Neural cell (in vitro differentiated cells): ENCODE measurements around the gene RENBP. TPM values are rescaled to one million over a fixed set of nuclear protein-coding genes. Genes with fewer than 3 reads are reported as not detected.

Source experiments
- H2AFZ ChIP-seq: fragments of 200-600, 300-800 bp; sonication (generic), shearing (Covaris generic); 2 replicates; pipeline ENCODE4 v1.6.0; 2014; ENCODE audit warnings: low read depth, mild to moderate bottlenecking, antibody characterized with exemption, low read length, moderate library complexity
- H3F3A ChIP-seq: fragments of 200-600 bp; shearing (Covaris generic); 2 replicates; pipeline ENCODE4 v1.6.1; 2016; ENCODE audit warnings: mild to moderate bottlenecking, moderate library complexity, mixed read lengths, antibody characterized with exemption, low read length; ENCODE audit not compliant: insufficient read depth, poor library complexity, severe bottlenecking
- H3K27ac ChIP-seq: fragments of 200-600, 300-800 bp; sonication (generic), shearing (Covaris generic); 2 replicates; pipeline ENCODE4 v1.5.1; 2014; ENCODE audit warnings: mild to moderate bottlenecking, low read length, moderate library complexity
- H3K27me3 ChIP-seq: fragments of 300-800, 200-600 bp; sonication (generic), shearing (Covaris generic); 2 replicates; pipeline ENCODE4 v1.6.0; 2014; ENCODE audit warnings: mild to moderate bottlenecking, low read depth, low read length, moderate library complexity; ENCODE audit not compliant: insufficient read depth
- H3K36me3 ChIP-seq: fragments of 300-800, 200-600 bp; sonication (generic), shearing (Covaris generic); 2 replicates; pipeline ENCODE4 v1.5.1; 2014; ENCODE audit warnings: mild to moderate bottlenecking, antibody characterized with exemption, low read length, moderate library complexity; ENCODE audit not compliant: insufficient read depth
- H3K4me2 ChIP-seq: fragments of 300-800, 200-600 bp; sonication (generic), shearing (Covaris generic); 2 replicates; pipeline ENCODE4 v1.6.0; 2014; ENCODE audit warnings: mild to moderate bottlenecking, low read length
- H3K4me3 ChIP-seq: fragments of 300-800, 200-600 bp; sonication (generic), shearing (Covaris generic); 2 replicates; pipeline ENCODE4 v1.5.1; 2014; ENCODE audit warnings: mild to moderate bottlenecking, low read length, moderate library complexity
- H3K79me2 ChIP-seq: fragments of 200-600 bp; shearing (Covaris generic); replicated peaks from 2 replicates; pipeline ENCODE4 v1.6.0; 2014; ENCODE audit warnings: mild to moderate bottlenecking, low read length, moderate library complexity; ENCODE audit not compliant: insufficient read depth
- H3K9ac ChIP-seq: fragments of 300-800, 200-600 bp; sonication (generic), shearing (Covaris generic); 2 replicates; pipeline ENCODE4 v1.6.1; 2016; ENCODE audit warnings: mild to moderate bottlenecking, low read length, mixed read lengths
- H3K9me2 ChIP-seq: fragments of 200-600 bp; shearing (Covaris generic); 2 replicates; pipeline ENCODE4 v1.6.1; 2016; ENCODE audit warnings: mild to moderate bottlenecking, low read length, mixed read lengths; ENCODE audit not compliant: insufficient read depth
- H3K9me3 ChIP-seq: fragments of 200-600, 300-800 bp; sonication (generic), shearing (Covaris generic); 2 replicates; pipeline ENCODE4 v1.6.1; 2016; ENCODE audit warnings: mild to moderate bottlenecking, mixed run types, low read length, moderate library complexity, mixed read lengths
- H4K20me1 ChIP-seq: fragments of 200-600 bp; shearing (Covaris generic); 2 replicates; pipeline ENCODE4 v1.6.1; 2016; ENCODE audit warnings: mild to moderate bottlenecking, mixed run types; ENCODE audit not compliant: insufficient read depth
- EP300 ChIP-seq: fragments of 450-650 bp; conservative IDR thresholded peaks from 2 replicates; pipeline ENCODE4 v1.6.1; 2014; ENCODE audit warnings: antibody characterized with exemption, mild to moderate bottlenecking, moderate library complexity; ENCODE audit not compliant: poor library complexity, severe bottlenecking
- EZH2 ChIP-seq: fragments of 200-600, 300-800 bp; shearing (Covaris generic), sonication (generic); IDR thresholded peaks from 2 replicates; pipeline ENCODE4 v1.6.1; 2014; ENCODE audit warnings: antibody characterized with exemption, low read length, borderline replicate concordance, mild to moderate bottlenecking; ENCODE audit not compliant: insufficient read depth, poor library complexity, severe bottlenecking
- MXI1 ChIP-seq: fragments of 450-650 bp; conservative IDR thresholded peaks from 2 replicates; pipeline ENCODE4 v1.6.1; 2014; ENCODE audit warnings: antibody characterized with exemption, mild to moderate bottlenecking; ENCODE audit not compliant: poor library complexity, severe bottlenecking
- POLR2AphosphoS5 ChIP-seq: IDR thresholded peaks from 2 replicates; pipeline ENCODE4 v1.6.1; 2012
- RAD21 ChIP-seq: fragments of 450-650 bp; conservative IDR thresholded peaks from 2 replicates; pipeline ENCODE4 v1.6.1; 2014; ENCODE audit warnings: antibody characterized with exemption, mild to moderate bottlenecking, moderate library complexity
- SMC3 ChIP-seq: fragments of 450-650 bp; conservative IDR thresholded peaks from 2 replicates; pipeline ENCODE4 v1.6.1; 2014; ENCODE audit warnings: antibody characterized with exemption, mild to moderate bottlenecking, moderate library complexity; ENCODE audit not compliant: poor library complexity
- TAF1 ChIP-seq: IDR thresholded peaks from 2 replicates; pipeline ENCODE4 v1.6.1; 2012; ENCODE audit warnings: low read depth
- polyA plus RNA-seq: library from polyadenylated mRNA; depleted of rRNA; stranded (reverse); fragments of >200 nt; gene quantifications from 2 replicates; pipeline ENCODE4 v1.2.3, GENCODE V29; 2014
- TF ChIP-seq, protein P1 (sequence below): fragments of 450-650 bp; IDR thresholded peaks from 2 replicates; pipeline ENCODE4 v1.5.1; 2014; ENCODE audit warnings: antibody characterized with exemption, mild to moderate bottlenecking, moderate library complexity; ENCODE audit not compliant: poor library complexity, severe bottlenecking
- TF ChIP-seq, protein P2 (sequence below): IDR thresholded peaks from 2 replicates; pipeline ENCODE4 v1.6.1; 2012; ENCODE audit warnings: borderline replicate concordance

The RENBP gene
- polyA plus RNA-seq, 1 donor from 2014 or later, result 0.89 TPM

DNA sequence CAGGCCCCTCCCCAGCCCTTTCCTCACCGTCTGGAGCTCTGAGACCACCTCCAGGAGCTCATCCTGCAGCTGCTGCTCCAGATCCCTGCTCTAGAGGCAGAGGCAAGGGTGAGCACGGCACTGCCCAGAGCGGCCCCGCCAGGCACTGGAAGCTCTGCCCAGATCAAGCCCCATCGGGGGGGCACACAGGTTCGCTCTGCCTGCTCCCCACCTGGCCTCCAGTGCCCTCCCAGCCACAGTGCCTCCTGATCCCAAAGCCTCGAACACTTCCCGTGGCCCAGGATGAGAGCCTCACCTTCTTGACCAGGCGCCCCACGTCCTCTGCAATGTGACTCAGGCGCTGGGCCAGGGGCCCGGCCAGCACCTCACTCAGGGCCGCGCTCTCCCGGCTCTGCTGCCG, 23.4 kb downstream of the RENBP start:
- Histone ChIP-seq H3K9me2 (no peaks in the 10 kb centered on the region), H3K79me2 (no peaks in the 10 kb centered on the region), H3K9ac (no peak overlapping the region), H2AFZ (no peak overlapping the region), H4K20me1 (no peaks in the 10 kb centered on the region), H3K36me3 (no peaks in the 10 kb centered on the region), H3K4me2 (no peak overlapping the region), H3F3A (no peaks in the 10 kb centered on the region), H3K27me3 (no peaks in the 10 kb centered on the region), H3K4me3 (no peak overlapping the region), H3K27ac (no peak overlapping the region), H3K9me3 (no peaks in the 10 kb centered on the region)
- TF ChIP-seq, protein P1, sequence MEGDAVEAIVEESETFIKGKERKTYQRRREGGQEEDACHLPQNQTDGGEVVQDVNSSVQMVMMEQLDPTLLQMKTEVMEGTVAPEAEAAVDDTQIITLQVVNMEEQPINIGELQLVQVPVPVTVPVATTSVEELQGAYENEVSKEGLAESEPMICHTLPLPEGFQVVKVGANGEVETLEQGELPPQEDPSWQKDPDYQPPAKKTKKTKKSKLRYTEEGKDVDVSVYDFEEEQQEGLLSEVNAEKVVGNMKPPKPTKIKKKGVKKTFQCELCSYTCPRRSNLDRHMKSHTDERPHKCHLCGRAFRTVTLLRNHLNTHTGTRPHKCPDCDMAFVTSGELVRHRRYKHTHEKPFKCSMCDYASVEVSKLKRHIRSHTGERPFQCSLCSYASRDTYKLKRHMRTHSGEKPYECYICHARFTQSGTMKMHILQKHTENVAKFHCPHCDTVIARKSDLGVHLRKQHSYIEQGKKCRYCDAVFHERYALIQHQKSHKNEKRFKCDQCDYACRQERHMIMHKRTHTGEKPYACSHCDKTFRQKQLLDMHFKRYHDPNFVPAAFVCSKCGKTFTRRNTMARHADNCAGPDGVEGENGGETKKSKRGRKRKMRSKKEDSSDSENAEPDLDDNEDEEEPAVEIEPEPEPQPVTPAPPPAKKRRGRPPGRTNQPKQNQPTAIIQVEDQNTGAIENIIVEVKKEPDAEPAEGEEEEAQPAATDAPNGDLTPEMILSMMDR, result no peak
- TF ChIP-seq POLR2AphosphoS5, result no peak
- no peak for TF ChIP-seq EP300
- no peak for TF ChIP-seq TAF1
- no peak for TF ChIP-seq RAD21
- no peak for TF ChIP-seq MXI1
- TF ChIP-seq EZH2, result no peak
- TF ChIP-seq, protein P2, sequence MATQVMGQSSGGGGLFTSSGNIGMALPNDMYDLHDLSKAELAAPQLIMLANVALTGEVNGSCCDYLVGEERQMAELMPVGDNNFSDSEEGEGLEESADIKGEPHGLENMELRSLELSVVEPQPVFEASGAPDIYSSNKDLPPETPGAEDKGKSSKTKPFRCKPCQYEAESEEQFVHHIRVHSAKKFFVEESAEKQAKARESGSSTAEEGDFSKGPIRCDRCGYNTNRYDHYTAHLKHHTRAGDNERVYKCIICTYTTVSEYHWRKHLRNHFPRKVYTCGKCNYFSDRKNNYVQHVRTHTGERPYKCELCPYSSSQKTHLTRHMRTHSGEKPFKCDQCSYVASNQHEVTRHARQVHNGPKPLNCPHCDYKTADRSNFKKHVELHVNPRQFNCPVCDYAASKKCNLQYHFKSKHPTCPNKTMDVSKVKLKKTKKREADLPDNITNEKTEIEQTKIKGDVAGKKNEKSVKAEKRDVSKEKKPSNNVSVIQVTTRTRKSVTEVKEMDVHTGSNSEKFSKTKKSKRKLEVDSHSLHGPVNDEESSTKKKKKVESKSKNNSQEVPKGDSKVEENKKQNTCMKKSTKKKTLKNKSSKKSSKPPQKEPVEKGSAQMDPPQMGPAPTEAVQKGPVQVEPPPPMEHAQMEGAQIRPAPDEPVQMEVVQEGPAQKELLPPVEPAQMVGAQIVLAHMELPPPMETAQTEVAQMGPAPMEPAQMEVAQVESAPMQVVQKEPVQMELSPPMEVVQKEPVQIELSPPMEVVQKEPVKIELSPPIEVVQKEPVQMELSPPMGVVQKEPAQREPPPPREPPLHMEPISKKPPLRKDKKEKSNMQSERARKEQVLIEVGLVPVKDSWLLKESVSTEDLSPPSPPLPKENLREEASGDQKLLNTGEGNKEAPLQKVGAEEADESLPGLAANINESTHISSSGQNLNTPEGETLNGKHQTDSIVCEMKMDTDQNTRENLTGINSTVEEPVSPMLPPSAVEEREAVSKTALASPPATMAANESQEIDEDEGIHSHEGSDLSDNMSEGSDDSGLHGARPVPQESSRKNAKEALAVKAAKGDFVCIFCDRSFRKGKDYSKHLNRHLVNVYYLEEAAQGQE, result no peak
- TF ChIP-seq SMC3, result no peak

DNA sequence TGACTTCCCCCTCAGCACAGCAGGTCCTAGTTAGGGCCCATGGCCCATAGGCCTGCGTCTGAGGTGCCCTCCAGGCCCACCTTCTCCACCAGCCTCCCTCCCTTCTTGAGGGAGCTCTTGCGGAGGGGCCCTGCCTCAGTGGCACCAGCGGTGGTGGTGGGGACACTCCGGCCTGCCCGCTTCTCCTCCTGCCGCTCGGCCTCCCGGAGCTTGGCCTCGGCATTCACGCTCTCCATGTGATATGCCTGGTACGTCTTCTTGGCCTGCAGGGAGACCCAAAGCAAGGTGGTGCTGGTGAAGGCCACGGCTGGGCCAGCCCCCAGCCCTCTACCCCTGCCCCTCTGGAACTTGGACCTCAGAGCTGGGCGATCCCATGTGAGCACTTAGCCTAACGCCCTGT, 23.9 kb downstream of the RENBP start:
- no peak overlapping the region for H2AFZ ChIP-seq
- no peaks in the 10 kb centered on the region for H4K20me1 ChIP-seq
- H3K9me3 ChIP-seq, result no peaks in the 10 kb centered on the region
- H3F3A ChIP-seq, result no peaks in the 10 kb centered on the region
- H3K36me3 ChIP-seq, result no peaks in the 10 kb centered on the region
- H3K79me2 ChIP-seq, result no peaks in the 10 kb centered on the region
- H3K4me3 ChIP-seq, result no peak overlapping the region
- TF ChIP-seq POLR2AphosphoS5, result no peak
- no peak for TF ChIP-seq SMC3
- no peak for TF ChIP-seq MXI1
- no peak for TF ChIP-seq EZH2
- TF ChIP-seq, protein P2, result no peak
- TF ChIP-seq RAD21, result no peak
- H3K9me2 ChIP-seq, result no peaks in the 10 kb centered on the region
- H3K4me2 ChIP-seq, result no peak overlapping the region
- H3K27me3 ChIP-seq, result no peaks in the 10 kb centered on the region
- no peak overlapping the region for H3K9ac ChIP-seq
- H3K27ac ChIP-seq, result no peak overlapping the region
